Vagina (tissue), 2 donors: ENCODE data around the gene PDE3A.

ENCODE experiments used
- CTCF ChIP-seq, 3 experiments: fragments of 450-650 bp in 2 of 3; fragments of 200-600 bp in 1 of 3; sonication (generic) in 1 of 3; IDR thresholded peaks; one replicate each; pipeline ENCODE4 v1.5.1; 2017 to 2019; ENCODE audit warnings: antibody characterized with exemption in 3 of 3, mild to moderate bottlenecking in 2 of 3, moderate library complexity in 2 of 3
- POLR2A ChIP-seq, 2 donors: fragments of 450-650 bp; IDR thresholded peaks; one replicate each; pipeline ENCODE4 v1.6.1; 2017; ENCODE audit warnings: antibody characterized with exemption in 2 of 2, mild to moderate bottlenecking in 2 of 2, moderate library complexity in 2 of 2

GRCh38 chr12:20423557-20423956 lies 55.2 kb downstream of the PDE3A start:
- TF ChIP-seq CTCF (IDR thresholded peaks at IDR 0.05) (no peak), POLR2A (IDR thresholded peaks at IDR 0.05) (no peak)
